ENCODE measurements around the gene ARHGAP18. TPM values are rescaled to one million over a fixed set of nuclear protein-coding genes. Genes with fewer than 3 reads are reported as not detected.

The ARHGAP18 gene
- total RNA-seq, 2 experiments from 2014 or later = 7.5 to 8.1 TPM

GRCh38 chr6:129711271-129711631, 1.3 kb upstream of the ARHGAP18 start:
- H3K4me1 Mint-ChIP-seq = peaks cover 43% of the 10 kb centered on the region
- POLR2A ChIA-PET = no interaction called here

GRCh38 chr6:129710450-129711270, 683 bp upstream of the ARHGAP18 start:
- H3K9me3 Mint-ChIP-seq = no peaks in the 10 kb centered on the region
- peak overlapping the region; percentile 87 for H3K4me3 Mint-ChIP-seq
- CTCF ChIA-PET = interaction anchor here (0.7 to 2.7 kb wide), 13 partner anchors 9 to 325 kb away, joined by 3 to 8 read pairs (median 4); no protein-coding TSS in a partner anchor
- peaks cover 43% of the 10 kb centered on the region for H3K4me1 Mint-ChIP-seq
- H3K36me3 Mint-ChIP-seq (ENCODE audit: low read depth) = peaks cover 9% of the 10 kb centered on the region
- H3K27ac Mint-ChIP-seq = peak overlapping the region; percentile 86
- POLR2A ChIA-PET = no interaction called here
- no peak for DNase-seq
- peaks cover 5% of the 10 kb centered on the region for H3K27me3 Mint-ChIP-seq

More at GRCh38 chr6:129711271-129711631, 1.3 kb upstream of the ARHGAP18 start:
- Mint-ChIP-seq H3K27ac (no peak overlapping the region), H3K9me3 (no peaks in the 10 kb centered on the region), H3K36me3 (ENCODE audit: low read depth) (peaks cover 7% of the 10 kb centered on the region), H3K27me3 (peaks cover 5% of the 10 kb centered on the region), H3K4me3 (no peak overlapping the region)
- CTCF ChIA-PET = interaction anchor here (0.7 to 2.7 kb wide), 7 partner anchors 10 to 324 kb away, joined by 3 to 8 read pairs (median 4); no protein-coding TSS in a partner anchor
- DNase-seq = no peak

GRCh38 chr6:129709196-129709768, 695 bp downstream of the ARHGAP18 start:
- DNase-seq = no peak
- Mint-ChIP-seq H3K4me1 (peaks cover 48% of the 10 kb centered on the region), H3K27ac (peak overlapping the region; percentile 86), H3K36me3 (ENCODE audit: low read depth) (peaks cover 14% of the 10 kb centered on the region), H3K9me3 (peaks cover 2% of the 10 kb centered on the region), H3K27me3 (peaks cover 5% of the 10 kb centered on the region), H3K4me3 (peak overlapping the region; percentile 87)
- CTCF ChIA-PET = interaction anchor here (0.9 to 1.3 kb wide), 11 partner anchors 9 to 292 kb away, joined by 3 to 8 read pairs (median 4); no protein-coding TSS in a partner anchor
- POLR2A ChIA-PET = no interaction called here

- Mint-ChIP-seq H3K27ac (no peak overlapping the region), H3K36me3 (ENCODE audit: low read depth) (peaks cover 12% of the 10 kb centered on the region), H3K4me3 (peak overlapping the region; percentile 87), H3K9me3 (peaks cover 2% of the 10 kb centered on the region), H3K27me3 (peaks cover 4% of the 10 kb centered on the region), H3K4me1 (peaks cover 43% of the 10 kb centered on the region)
- POLR2A ChIA-PET = interaction anchor here (0.7 kb wide), 1 partner anchor 56 kb away, joined by 4 read pairs; no protein-coding TSS in a partner anchor
- CTCF ChIA-PET = interaction anchor here (0.9 to 1.3 kb wide), 4 partner anchors 8 to 25 kb away, joined by 3 to 5 read pairs (median 3); no protein-coding TSS in a partner anchor
- no peak for DNase-seq
Measured at GRCh38 chr6:129708496-129709195, 1.3 kb downstream of the ARHGAP18 start.

GRCh38 chr6:129707882-129708495, 2.0 kb downstream of the ARHGAP18 start:
- Mint-ChIP-seq H3K27ac (no peak overlapping the region), H3K27me3 (peaks cover 4% of the 10 kb centered on the region), H3K9me3 (peaks cover 2% of the 10 kb centered on the region), H3K4me3 (no peak overlapping the region), H3K4me1 (peaks cover 43% of the 10 kb centered on the region), H3K36me3 (ENCODE audit: low read depth) (peaks cover 12% of the 10 kb centered on the region)
- no peak for DNase-seq
- POLR2A ChIA-PET = interaction anchor here (0.7 kb wide), 1 partner anchor 57 kb away, joined by 4 read pairs; no protein-coding TSS in a partner anchor
- CTCF ChIA-PET = interaction anchor here (0.6 to 1.3 kb wide), 3 partner anchors 7 to 109 kb away, joined by 3 read pairs; no protein-coding TSS in a partner anchor

- no peak overlapping the region for H3K4me3 Mint-ChIP-seq
- H3K36me3 Mint-ChIP-seq (ENCODE audit: low read depth) = peaks cover 12% of the 10 kb centered on the region
- CTCF ChIA-PET = interaction anchor here (0.6 to 1.6 kb wide), 3 partner anchors 8 to 78 kb away, joined by 4 read pairs; no protein-coding TSS in a partner anchor
- DNase-seq = no peak
- H3K27me3 Mint-ChIP-seq = peaks cover 4% of the 10 kb centered on the region
- POLR2A ChIA-PET = no interaction called here
- no peak overlapping the region for H3K27ac Mint-ChIP-seq
- H3K9me3 Mint-ChIP-seq = peaks cover 2% of the 10 kb centered on the region
- H3K4me1 Mint-ChIP-seq = peaks cover 45% of the 10 kb centered on the region
Measured at GRCh38 chr6:129707028-129707427, 2.9 kb downstream of the ARHGAP18 start.

GRCh38 chr6:129705212-129705611, 4.8 kb downstream of the ARHGAP18 start:
- Mint-ChIP-seq H3K27me3 (no peaks in the 10 kb centered on the region), H3K27ac (no peak overlapping the region), H3K36me3 (ENCODE audit: low read depth) (peaks cover 12% of the 10 kb centered on the region), H3K9me3 (peaks cover 2% of the 10 kb centered on the region), H3K4me3 (no peak overlapping the region), H3K4me1 (peaks cover 38% of the 10 kb centered on the region)
- no peak for DNase-seq
- ChIA-PET CTCF (interaction anchor here (1.6 kb wide), 1 partner anchor 22 kb away, joined by 7 read pairs; no protein-coding TSS in a partner anchor), POLR2A (no interaction called here)

GRCh38 chr6:129704708-129705107, 5.3 kb downstream of the ARHGAP18 start:
- Mint-ChIP-seq H3K36me3 (ENCODE audit: low read depth) (peaks cover 13% of the 10 kb centered on the region), H3K27ac (no peak overlapping the region), H3K4me3 (no peak overlapping the region), H3K4me1 (peaks cover 34% of the 10 kb centered on the region), H3K9me3 (peaks cover 3% of the 10 kb centered on the region), H3K27me3 (no peaks in the 10 kb centered on the region)
- ChIA-PET CTCF (no interaction called here), POLR2A (no interaction called here)
- no peak for DNase-seq

- Mint-ChIP-seq H3K36me3 (ENCODE audit: low read depth) (peaks cover 13% of the 10 kb centered on the region), H3K4me1 (peaks cover 17% of the 10 kb centered on the region), H3K4me3 (no peak overlapping the region), H3K9me3 (peaks cover 4% of the 10 kb centered on the region), H3K27me3 (no peaks in the 10 kb centered on the region), H3K27ac (no peak overlapping the region)
- CTCF ChIA-PET = interaction anchor here (1.6 kb wide), 1 partner anchor 10 kb away, joined by 8 read pairs; no protein-coding TSS in a partner anchor
- POLR2A ChIA-PET = no interaction called here
- DNase-seq = no peak
Measured at GRCh38 chr6:129701721-129702455, 8.1 kb downstream of the ARHGAP18 start.

- H3K36me3 Mint-ChIP-seq (ENCODE audit: low read depth) = peaks cover 9% of the 10 kb centered on the region
- H3K27me3 Mint-ChIP-seq = no peaks in the 10 kb centered on the region
- H3K9me3 Mint-ChIP-seq = peaks cover 4% of the 10 kb centered on the region
- H3K4me1 Mint-ChIP-seq = peaks cover 29% of the 10 kb centered on the region
- no peak overlapping the region for H3K4me3 Mint-ChIP-seq
- POLR2A ChIA-PET = no interaction called here
- CTCF ChIA-PET = interaction anchor here (1.0 to 1.6 kb wide), 4 partner anchors 8 to 14 kb away, joined by 3 to 9 read pairs (median 6); partner anchors contain the start of gene ARHGAP18
- H3K27ac Mint-ChIP-seq = no peak overlapping the region
- no peak for DNase-seq
Measured at GRCh38 chr6:129700666-129701065, 9.3 kb downstream of the ARHGAP18 start.

GRCh38 chr6:129699659-129700058, 10.3 kb downstream of the ARHGAP18 start:
- peaks cover 2% of the 10 kb centered on the region for H3K9me3 Mint-ChIP-seq
- CTCF ChIA-PET = interaction anchor here (0.9 to 1.3 kb wide), 3 partner anchors 10 to 12 kb away, joined by 3 to 9 read pairs (median 4); partner anchors contain the start of gene ARHGAP18
- POLR2A ChIA-PET = no interaction called here
- H3K4me3 Mint-ChIP-seq = no peak overlapping the region
- H3K36me3 Mint-ChIP-seq (ENCODE audit: low read depth) = peaks cover 3% of the 10 kb centered on the region
- peaks cover 30% of the 10 kb centered on the region for H3K4me1 Mint-ChIP-seq
- H3K27ac Mint-ChIP-seq = no peak overlapping the region
- no peak for DNase-seq
- no peaks in the 10 kb centered on the region for H3K27me3 Mint-ChIP-seq

Measured in activated CD4-positive, alpha-beta T cell treated with anti-CD3 and anti-CD28 coated beads, Interleukin-2, amount 10 ng/mL, durations not matched to agents 7 days and 5 days (primary cell).